OCI-M2 (cell line): Measurements from ENCODE around the gene HYAL1.
"Not testable (repeated sequence)": the region's sequence is repeated elsewhere in the genome, so short reads cannot be mapped to it uniquely, and the experiment has no call there.

Source experiments
- DNase-seq: peaks from one replicate; lab custom pipeline; 2025; ENCODE audit not compliant: unreplicated experiment; lab: John Stamatoyannopoulos, UW

The HYAL1 gene

DNA sequence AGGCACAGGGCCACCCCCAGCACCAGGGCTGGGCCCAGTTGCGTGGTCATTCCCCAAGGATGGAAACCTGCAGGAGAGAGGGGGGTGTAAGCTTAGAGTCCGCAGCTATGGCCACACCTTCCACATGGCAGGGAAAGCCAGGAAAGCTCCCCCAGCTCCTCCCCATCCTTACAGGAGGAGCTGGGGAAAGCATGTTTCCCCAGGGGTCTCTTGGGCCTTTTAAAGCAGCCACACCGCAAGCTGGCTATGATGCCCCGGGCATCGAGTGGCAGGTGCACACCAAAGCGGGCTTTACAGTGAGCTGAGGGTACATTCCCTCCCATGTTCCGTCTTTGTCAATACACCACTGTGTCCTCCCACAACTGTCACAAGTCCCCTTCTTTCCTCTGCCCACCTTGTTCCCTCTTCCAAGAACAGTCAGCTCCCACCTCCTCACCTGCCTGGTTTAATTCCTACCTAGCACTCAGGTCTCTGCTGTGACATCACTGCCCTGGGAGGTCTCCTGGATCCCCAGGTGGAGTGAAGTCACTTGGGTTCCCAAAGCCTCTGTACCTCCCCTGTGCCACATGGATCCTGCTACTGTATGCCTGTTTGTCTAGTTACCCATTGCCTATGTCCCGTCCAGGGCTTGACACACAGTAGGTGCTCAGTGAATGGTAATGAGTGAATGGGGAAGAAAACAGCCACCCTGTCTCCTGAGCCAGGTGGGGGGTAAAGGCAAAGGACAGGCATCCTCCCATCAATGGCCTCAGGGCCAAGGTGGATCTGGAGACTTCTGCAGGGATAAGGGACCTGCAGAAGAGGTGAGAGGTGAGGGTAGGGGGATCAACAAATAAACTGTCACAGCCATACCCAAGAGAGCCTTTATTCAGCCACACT lies 7.6 kb downstream of the HYAL1 start:
- no peak for DNase-seq

DNA sequence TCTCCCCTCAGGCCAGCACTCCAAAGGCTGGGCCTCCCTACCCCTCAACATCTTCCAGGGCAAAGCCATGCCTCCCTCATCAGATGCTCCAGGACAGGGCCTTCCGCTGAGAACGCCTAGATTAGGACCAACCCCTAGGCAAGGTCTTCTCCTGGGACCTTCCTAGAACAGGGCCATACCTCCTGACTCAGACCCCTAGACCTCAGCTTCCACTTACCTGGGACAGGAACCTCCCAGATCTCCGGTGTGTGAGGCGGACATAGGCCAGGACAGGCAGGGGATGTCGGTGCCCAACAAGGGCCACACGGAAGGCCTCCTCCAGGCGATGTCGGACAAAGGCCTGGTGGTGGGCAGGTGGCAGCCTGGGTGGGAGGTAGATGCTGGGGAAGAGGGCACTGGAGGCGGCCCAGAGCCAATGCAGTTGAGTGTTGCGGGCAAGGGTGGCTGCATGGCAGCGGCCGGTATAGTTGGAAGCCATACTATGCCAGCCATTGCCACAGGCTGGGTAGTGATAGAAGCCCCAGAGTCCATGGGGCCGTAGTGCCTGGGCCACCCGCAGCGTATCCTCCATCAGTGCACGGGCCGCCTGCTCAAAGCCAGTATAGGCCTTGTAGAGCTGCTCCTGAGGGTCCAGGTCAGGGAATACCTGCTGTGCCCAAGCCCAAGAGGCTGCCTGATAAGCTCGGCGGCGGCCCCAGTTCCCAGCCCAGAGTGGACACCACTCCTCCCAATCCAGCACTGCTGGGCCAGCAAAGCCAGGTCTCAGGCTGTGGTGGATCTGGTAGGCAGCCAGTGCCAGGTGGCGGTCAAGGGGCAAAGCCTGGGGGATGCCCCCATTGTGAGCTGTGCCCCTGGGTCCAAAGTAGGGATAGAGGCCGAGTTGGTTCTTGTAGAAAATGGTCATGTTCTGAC lies 8.6 kb downstream of the HYAL1 start:
- no peak for DNase-seq

DNA sequence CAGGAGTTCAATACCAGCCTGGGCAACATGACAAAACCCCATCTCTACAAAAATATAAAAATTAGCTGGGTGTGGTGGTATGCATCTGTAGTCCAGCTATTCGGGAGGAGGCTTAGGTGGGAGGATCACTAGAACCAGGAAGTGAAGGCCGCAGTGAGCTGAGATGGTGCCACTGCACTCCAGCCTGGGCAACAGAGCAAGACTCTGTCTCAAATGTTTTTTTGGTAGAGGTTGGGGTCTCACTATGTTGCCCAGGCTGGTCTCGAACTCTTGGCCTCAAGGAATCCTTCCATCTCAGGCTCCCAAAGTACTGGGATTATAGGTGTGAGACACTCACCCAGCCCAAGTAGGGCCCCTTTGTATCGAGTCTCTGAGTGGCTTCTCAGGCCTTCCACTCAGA lies 9.3 kb downstream of the HYAL1 start:
- no peak for DNase-seq

DNA sequence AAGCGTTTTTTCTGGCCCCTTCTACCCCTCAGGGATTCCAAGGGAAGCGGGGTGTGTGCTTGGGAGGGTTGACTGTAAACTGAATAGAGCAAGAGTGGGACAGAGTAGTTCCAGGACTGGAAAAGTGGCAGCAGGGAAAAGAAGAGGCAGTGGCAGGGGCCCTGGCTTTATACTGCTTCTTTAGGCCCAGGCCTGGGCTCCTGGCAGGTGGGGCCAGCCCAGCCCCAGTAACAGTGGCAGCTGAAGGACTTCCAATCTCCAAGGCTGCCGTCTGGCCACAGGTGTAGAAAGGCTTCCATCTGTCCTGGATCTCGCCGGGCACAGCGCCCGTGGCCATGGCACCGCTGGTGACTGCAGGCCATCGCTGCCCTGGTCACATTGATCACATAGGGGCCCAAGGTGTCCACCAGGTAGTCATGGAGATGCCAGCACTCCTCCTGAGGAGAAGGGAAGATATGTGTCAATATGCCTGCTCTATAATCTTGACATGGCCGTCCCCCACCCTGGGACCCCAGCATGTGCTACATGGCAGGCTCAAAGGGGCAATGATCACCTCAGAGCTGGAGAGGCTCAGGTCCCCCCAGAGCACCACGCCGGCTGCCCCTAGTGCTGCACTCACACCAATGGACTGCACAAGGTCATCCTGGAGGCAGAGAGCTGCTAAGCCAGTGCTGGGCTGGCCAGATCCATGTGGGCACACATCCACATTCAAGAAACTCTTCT lies 10.1 kb downstream of the HYAL1 start:
- DNase-seq: no peak

DNA sequence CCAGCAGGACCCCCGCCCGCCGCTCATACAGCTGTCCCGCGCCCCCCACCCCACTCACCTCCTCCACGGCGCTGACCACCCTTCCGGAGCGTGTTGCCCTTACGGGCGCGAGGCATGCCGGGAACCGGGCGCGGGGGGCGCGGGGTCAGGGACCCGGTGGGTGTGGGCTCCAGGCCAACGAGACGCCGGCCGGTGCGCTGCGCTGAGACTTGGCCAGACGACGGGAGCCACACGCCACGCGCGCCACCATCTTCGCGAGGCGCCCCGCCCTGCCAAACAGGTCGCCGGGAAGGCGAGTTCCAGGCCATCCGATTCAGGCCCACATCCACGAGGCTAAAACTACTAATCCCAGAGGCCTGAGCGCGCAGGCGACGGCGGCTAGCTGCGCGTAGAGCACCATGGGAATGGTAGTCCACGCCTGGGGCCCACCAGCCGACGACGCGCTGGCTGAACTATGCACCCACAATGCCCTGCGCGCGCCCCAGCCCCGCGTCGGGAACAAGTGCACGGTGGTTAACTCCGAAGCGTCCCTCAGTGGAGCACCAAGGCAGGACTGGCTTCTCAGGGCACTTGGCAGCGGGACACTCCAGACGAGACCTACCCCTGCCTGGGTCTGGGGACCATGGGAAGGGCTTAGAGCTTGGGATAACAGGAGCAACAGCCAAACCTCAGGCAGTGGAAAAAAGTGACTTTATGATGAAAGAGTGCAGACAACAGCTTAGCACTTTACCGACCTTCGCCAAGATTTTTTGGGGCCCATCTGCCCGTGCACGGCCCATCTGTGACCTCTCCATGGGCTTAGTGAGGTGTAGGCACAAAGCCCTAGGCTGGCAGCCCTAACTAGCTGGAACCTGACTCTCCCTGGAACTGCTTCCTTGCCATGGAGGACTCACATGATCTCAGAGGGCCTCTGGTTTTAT lies 11.0 kb downstream of the HYAL1 start, which contains the start of gene IFRD2:
Gene IFRD2, minus strand, starts transcription at position 271 of the 920 bp plus-strand sequence. Its CDS starts 155 bp downstream, at position 116.
- peak; percentile 44 for DNase-seq

DNA sequence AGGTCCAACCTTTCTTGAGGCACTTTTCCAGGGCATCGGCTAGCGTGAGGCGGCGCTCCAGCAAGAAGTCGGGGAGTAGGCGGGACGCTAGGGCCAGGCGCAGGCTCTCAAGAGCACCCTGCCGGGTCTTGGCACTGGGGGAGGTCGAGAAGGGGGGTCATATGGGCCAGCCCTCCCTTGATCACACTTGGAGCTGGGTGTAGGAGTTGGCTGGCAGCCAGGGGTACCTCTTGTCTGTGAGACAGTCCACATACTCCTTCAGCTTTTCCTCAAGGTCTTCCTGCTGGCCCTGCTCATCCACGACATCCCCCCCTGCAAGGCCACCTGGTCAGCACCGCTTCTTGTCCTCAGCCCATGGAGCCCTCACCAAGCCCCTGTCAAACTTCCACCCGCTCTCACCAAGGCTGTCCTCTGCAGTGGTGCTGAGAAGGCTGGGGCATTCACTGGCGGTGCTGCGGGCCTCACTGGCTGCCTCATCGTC lies 13.2 kb downstream of the HYAL1 start:
- DNase-seq: no peak

DNA sequence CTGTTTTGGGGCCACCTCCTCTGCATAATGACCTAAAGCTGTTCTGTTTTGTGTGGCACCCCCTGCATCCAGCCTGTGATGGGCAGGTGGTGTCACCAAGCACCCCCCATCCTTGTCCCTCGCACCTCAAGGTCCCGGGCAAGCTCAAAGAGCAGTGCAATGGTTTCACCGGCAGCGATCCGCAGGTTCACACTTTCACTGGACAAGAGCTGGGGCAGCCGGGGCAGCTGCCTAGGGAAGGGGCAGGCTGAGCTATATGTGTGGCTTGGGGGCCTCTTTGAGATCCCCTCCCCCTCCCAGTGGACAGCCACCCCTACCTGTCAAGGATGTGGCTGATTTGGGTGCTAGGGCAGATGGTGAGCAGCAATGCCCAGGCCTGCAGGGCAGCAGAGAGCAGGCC lies 14.2 kb downstream of the HYAL1 start:
- DNase-seq: no peak

DNA sequence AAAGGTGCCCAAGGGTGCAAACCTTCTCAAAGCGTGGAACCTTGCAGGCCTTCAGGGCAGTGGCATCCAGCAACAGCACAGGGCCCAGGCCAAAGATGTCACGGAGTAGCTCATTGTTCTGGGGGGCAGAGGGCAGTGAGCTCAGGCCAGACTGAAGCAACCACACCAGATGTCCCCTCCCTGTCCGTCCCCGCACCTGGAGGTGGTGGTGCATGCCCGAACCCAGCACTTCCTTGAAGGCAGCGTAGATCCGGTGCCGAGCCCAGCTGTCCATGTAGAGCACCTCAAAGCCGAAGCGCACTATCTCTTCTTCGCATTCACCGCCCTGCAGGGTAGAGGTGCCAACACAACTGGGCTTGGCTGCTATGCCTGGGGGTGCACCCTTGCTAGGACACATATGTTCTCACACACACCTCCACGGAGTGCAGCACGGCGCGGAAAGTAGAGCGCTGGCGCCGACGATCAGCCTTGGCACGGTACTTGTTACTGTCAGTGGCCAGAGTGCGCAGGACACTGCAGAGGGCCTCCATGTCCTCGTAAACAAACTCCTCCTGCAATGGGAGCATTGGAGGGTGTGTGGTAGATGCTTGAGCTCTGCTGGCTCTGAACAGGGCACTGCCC lies 14.9 kb downstream of the HYAL1 start:
- no peak for DNase-seq

DNA sequence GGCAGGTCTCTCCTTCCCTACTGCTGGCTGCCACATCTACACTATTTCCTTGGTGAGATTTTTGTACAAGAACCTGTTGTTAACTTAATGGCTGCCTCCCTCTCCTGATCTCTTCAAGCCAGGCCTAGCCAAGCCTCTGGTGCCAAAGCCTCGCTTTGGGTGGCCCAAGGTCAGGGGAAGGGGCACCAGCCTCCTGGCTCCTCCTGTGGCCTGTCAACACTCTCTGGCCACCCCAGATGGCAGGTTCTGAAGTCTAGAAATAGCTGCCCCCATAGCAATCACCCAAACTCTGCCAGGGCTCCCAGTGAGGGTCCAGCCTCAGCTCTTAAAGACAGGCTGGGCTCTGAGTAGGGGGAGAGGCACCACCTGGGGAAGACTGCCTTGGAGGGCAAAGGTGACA lies 16.1 kb downstream of the HYAL1 start:
- no peak for DNase-seq

DNA sequence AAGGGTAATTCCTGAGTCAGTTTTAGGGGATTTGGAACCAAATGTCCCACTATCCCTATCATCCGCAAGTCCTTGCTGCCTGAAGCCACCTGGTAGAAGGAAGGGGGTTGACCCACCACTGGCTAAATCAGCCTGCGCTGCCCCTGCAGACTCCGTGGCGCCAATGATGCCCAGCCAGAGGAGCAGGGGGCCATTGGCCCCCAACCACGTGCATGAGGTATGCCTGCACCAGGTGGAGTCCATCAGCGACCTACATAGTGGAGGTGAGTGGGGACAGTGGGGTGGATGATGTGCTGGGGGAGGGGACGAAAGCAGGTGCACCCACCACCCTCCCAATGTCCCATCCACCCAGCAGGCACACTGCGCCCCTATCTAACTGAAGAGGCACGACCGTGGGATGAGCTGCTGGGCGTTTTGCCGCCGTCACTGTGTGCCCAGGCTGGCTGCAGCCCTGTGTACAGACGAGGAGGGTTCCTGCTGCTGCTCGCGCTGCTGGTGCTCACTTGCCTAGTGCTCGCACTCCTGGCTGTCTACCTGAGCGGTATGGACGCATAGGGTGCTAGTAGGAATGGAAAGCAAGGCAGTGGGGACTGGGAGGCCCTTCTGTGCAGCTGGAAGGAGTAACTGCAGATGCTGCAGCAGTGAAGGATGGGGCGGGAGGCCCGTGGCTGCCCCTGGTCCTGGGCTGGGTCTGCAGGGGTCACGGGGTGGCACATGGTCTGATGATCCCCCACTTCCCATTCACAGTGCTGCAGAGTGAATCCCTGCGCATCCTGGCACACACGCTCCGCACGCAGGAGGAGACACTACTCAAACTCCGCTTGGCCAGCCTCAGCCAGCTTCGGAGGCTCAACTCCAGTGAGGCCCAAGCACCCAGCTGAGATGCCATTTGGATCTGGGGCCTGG lies 16.8 kb downstream of the HYAL1 start:
- no peak for DNase-seq

DNA sequence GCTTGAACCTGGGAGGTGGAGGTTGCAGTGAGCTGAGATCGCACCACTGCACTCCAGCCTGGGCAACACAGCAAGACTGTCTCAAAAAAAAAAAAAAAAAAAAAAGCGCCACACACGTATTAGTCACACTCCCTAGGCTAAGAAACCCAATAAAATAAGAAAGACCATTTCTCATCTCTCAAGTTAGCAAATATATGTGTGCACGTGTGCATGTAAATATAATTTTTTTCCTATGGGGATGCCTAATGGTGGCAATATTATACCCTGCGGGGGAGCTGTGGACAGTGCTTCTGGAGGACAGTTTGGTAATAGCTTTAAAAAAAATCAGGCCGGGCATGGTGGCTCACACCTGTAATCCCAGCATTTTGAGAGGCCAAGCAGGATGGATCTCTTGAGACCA lies 19.3 kb downstream of the HYAL1 start:
- not testable (repeated sequence) for DNase-seq

DNA sequence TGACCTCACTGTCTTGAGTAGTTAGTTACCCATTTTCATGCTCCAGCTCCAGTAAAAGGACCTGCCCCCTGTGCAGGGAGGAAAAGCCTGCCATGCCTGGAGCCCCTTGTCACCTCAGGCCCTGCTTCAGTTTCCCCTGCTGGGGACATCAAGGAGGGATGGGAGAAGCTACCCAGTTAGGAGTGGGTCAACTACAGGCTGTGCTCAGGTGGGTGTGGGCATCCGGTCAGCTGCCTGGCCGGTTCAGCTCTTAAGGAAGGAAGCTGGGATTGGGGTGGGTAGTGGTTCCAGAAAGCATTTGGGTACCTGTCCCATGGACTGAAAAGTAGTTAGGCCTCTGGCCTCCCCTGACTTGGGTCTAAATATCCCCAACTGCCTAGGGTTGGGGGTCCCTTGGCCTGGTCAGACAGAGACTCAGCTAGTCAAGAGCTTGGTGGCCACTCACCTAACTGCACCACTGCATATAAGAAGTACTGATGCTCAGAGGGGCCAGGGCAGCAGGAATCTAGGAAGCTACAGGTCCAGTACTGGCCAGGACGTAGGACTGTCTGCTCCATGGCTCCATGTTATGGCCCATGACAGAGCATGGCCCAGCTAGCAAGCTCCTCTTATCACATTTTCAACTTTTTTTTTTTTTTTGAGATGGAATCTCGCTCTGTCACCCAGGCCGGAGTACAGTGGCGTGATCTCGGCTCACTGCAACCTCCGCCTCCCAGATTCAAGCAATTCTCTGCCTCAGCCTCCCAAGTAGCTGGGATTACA lies 23.9 kb downstream of the HYAL1 start:
- DNase-seq: no peak

DNA sequence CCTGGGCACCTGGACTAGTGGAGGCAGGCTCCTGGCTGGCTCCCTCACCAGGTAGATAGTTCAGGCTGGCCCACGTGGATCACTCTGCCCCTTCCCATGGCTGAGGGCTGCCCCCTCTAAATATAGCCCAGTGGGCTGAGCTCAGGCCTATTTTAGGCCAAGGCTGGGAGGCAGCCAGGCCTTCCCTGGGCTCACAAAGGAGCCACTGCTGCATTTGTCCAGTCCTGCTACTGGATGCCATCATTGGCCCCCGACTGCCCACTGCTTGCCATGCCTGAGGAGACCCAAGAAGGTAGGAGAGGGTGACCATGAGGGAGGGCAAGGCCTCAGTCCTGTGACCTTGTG lies 24.5 kb downstream of the HYAL1 start, which contains the start of gene LSMEM2:
Gene LSMEM2, plus strand, starts transcription at position 208 of the 345 bp plus-strand sequence. Its CDS starts 27 bp downstream, at position 235.
- no peak for DNase-seq

DNA sequence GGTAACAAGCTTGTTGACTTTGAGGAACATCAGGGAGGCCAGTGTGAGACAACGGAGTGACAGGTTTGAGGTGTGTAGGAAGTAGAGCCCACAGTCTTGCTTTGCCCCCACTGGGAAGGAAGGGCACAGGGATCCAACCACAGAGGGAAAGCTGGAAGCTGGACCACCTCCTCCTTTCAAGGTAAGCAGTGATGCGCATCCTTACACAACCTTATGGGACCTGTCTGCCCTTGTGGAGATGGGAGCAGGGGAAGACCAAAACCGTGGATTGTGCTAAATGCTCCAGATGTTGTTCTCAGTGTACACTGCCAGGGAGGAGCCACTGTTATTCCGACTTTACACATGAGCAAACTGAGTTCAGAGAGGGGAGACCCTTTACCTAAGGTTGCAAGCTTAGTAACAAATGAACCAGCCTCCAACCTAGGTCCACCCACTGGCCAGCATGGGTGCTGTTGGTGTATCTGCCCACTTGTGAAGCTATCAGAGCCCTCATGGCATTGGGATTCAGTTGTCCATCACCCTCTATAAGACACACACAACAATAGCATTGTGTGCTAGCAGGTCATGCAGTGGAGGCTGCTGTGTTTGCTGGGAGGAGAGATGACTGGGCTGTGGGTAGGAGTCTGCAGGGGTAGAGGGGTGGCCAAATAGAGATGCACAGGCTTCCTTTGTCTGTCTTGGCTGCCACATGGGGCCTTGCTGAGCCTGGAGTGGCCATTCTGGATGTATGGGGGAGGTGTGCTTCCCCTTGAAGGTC lies 25.1 kb downstream of the HYAL1 start:
- no peak for DNase-seq

DNA sequence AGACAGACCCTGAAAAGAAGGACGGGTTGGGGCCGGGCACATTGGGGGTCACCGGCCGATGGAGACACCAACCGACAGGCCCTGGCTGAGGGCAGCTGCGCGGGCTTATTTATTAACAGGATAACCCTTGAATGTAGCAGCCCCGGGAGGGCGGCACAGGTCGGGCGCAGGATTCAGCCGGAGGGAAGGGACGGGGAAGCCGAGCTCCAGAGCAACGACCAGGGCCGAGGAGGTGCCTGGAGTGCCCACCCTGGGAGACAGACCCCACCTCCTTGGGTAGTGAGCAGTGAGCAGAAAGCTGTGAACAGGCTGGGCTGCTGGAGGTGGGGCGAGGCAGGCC lies 26.6 kb downstream of the HYAL1 start:
- no peak for DNase-seq

DNA sequence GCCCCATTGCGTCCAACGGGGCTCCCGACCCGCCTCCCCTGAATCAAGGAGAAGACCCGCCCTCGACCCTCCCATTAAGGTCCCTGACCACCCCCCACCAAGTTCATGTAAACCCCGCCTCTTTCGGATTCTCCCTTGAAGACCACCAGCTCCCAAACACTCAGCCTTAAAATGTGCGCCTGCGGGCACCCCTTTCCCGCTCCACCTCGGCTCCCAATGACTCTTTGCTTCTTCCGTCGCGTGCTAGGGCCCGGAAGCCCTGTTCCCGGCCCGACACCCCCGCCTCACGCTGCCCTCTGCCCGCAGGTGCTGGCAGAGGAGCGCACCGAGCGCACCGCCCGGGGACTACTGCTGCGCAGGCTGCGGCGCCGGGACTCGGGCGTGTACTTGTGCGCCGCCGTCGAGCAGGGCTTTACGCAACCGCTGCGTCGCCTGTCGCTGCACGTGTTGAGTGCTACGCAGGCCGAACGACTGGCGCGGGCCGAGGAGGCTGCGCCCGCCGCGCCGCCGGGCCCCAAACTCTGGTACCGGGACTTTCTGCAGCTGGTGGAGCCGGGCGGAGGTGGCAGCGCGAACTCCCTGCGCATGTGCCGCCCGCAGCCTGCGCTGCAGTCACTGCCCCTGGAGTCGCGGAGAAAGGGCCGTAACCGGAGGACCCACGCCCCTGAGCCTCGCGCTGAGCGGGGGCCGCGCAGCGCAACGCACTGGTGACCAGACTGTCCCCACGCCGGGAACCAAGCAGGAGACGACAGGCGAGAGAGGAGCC lies 27.2 kb downstream of the HYAL1 start:
- no peak for DNase-seq
